Activated naive CD4-positive, alpha-beta T cell treated with anti-CD3 and anti-CD28 coated beads for 36 hours (primary cell): ENCODE measurements around the gene HIVEP2. TPM values are rescaled to one million over a fixed set of nuclear protein-coding genes. Genes with fewer than 3 reads are reported as not detected.
A peak's percentile ranks its signal among the peaks of the same experiment; 100 is the strongest.
"Not testable (repeated sequence)": the region's sequence is repeated elsewhere in the genome, so short reads cannot be mapped to it uniquely, and the experiment has no call there.

Experiments
- CTCF ChIA-PET: fragments of 350-600 bp; sonication (Branson Sonifier 250); formaldehyde crosslinking; loops from one replicate; lab custom pipeline; 2021; ENCODE audit warnings: antibody characterized with exemption; lab: Charles Lee
- DNase-seq: peaks from one replicate; pipeline ENCODE4 v3.0.0-alpha.2; 2020
- H3K27ac Mint-ChIP-seq: one replicate; pipeline ENCODE4 v1.8.0; 2021; ENCODE audit warnings: mild to moderate bottlenecking, mixed read lengths
- H3K27me3 Mint-ChIP-seq: one replicate; pipeline ENCODE4 v1.8.0; 2021; ENCODE audit warnings: low read depth, mixed read lengths
- H3K36me3 Mint-ChIP-seq: one replicate; pipeline ENCODE4 v1.8.0; 2021; ENCODE audit warnings: low read depth, mixed read lengths
- H3K4me1 Mint-ChIP-seq: one replicate; pipeline ENCODE4 v1.8.0; 2021; ENCODE audit warnings: low read depth, mixed read lengths
- H3K4me3 Mint-ChIP-seq: one replicate; pipeline ENCODE4 v1.8.0; 2021; ENCODE audit warnings: mild to moderate bottlenecking, moderate library complexity, mixed read lengths
- H3K9me3 Mint-ChIP-seq: one replicate; pipeline ENCODE4 v1.8.0; 2021; ENCODE audit warnings: mixed read lengths
- intact Hi-C: fragments of 100-400 bp; cut with micrococcal nuclease; formaldehyde crosslinking; loops from one replicate; pipeline ENCODE4 v1.15.1; 2023
- total RNA-seq, 2 experiments: library from RNA; stranded (reverse); gene quantifications; one replicate each; pipeline ENCODE4 v1.2.3, GENCODE V29; 2021

The HIVEP2 gene, protein sequence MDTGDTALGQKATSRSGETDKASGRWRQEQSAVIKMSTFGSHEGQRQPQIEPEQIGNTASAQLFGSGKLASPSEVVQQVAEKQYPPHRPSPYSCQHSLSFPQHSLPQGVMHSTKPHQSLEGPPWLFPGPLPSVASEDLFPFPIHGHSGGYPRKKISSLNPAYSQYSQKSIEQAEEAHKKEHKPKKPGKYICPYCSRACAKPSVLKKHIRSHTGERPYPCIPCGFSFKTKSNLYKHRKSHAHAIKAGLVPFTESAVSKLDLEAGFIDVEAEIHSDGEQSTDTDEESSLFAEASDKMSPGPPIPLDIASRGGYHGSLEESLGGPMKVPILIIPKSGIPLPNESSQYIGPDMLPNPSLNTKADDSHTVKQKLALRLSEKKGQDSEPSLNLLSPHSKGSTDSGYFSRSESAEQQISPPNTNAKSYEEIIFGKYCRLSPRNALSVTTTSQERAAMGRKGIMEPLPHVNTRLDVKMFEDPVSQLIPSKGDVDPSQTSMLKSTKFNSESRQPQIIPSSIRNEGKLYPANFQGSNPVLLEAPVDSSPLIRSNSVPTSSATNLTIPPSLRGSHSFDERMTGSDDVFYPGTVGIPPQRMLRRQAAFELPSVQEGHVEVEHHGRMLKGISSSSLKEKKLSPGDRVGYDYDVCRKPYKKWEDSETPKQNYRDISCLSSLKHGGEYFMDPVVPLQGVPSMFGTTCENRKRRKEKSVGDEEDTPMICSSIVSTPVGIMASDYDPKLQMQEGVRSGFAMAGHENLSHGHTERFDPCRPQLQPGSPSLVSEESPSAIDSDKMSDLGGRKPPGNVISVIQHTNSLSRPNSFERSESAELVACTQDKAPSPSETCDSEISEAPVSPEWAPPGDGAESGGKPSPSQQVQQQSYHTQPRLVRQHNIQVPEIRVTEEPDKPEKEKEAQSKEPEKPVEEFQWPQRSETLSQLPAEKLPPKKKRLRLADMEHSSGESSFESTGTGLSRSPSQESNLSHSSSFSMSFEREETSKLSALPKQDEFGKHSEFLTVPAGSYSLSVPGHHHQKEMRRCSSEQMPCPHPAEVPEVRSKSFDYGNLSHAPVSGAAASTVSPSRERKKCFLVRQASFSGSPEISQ (N-terminal part only)
- total RNA-seq: 10 to 100 TPM; 22.0 to 24.1 TPM

DNA sequence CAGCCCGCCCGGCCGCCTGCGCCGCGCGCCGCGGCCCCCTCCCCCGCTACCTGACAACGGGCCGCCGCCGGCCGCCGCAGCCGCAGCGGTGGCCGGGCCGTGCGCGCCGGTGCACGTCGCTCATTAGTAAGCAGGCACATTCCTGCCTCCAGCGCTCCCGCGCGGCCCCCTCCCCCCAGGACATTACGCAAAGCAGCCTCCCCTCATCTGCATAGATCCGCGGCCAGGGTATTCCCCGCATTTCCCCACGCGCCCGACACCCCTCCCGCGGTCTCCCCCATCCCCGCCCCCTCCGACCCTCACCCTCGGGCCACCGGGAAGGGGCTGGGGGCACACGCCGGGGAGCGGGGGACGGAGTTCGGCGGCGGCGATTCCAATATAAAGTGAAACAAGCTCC lies at the start of gene HIVEP2:
Gene HIVEP2 (minus strand): TSS at position 128 of the 397 bp plus-strand sequence. CDS start 170,438 bp downstream, outside the sequence.
- Mint-ChIP-seq H3K36me3 (peaks cover 7% of the 10 kb centered on the region), H3K4me3 (peak within 1 kb of the TSS; percentile 99), H3K27me3 (no peaks in the 10 kb centered on the region), H3K4me1 (peaks cover 41% of the 10 kb centered on the region), H3K27ac (peak within 1 kb of the TSS; percentile 99), H3K9me3 (no peaks in the 10 kb centered on the region)
- intact Hi-C loops: loop anchor here (1.0 to 10.0 kb wide), 7 partner anchors 123 to 1460 kb away; partner anchors contain the start of genes NMBR, STX11 and VTA1
- CTCF ChIA-PET: no interaction called here
- peak; percentile 96 for DNase-seq

DNA sequence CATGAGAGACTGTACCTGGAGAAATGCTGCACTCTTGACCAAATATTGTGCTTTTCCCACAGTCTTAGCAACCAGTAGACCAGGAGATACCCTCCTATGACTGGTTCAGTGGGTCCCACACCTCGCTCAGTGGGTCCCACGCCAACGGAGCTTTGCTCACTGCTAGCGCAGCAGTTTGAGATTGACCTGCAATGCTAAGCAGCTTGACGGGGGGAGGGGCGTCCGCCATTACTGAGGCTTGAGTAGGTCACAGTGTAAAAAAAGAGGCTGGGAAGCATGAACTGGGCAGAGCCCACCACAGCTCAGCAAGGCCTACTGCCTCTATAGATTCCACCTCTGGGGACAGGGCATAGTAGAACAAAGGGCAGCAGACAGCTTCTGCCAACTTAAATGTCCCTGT lies 49.0 kb upstream of the HIVEP2 start:
- Mint-ChIP-seq H3K27ac (no peak overlapping the region), H3K27me3 (no peaks in the 10 kb centered on the region), H3K4me1 (peaks cover 3% of the 10 kb centered on the region), H3K4me3 (no peak overlapping the region), H3K36me3 (peaks cover 3% of the 10 kb centered on the region), H3K9me3 (peaks cover 9% of the 10 kb centered on the region)
- intact Hi-C loops: no loop called here
- DNase-seq: no peak
- CTCF ChIA-PET: no interaction called here

DNA sequence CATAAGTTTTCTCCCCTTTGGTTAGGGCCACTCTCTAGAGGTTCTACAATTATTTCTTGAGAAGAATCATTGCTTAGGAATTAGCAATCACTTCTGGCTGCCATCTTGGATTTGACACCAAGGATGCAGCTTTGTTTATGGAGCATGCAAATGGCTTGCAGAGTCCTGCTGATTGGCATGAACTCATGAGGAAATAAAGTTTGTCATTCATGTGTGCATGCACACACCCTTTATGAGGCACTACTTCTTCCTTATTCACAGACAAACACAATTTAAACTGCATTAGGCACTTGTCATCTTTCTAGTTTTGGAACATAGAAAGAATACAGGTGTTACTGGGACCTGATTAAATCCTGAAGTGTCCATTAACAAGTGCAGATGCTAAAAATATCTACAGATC lies 42.5 kb upstream of the HIVEP2 start:
- DNase-seq: no peak
- Mint-ChIP-seq H3K4me3 (no peak overlapping the region), H3K27me3 (no peaks in the 10 kb centered on the region), H3K9me3 (no peaks in the 10 kb centered on the region), H3K27ac (no peak overlapping the region), H3K36me3 (no peaks in the 10 kb centered on the region), H3K4me1 (no peaks in the 10 kb centered on the region)
- CTCF ChIA-PET: interaction anchor here (1.0 to 1.3 kb wide), 2 partner anchors 11 to 39 kb away, joined by 3 to 5 read pairs; no protein-coding TSS in a partner anchor
- intact Hi-C loops: no loop called here

DNA sequence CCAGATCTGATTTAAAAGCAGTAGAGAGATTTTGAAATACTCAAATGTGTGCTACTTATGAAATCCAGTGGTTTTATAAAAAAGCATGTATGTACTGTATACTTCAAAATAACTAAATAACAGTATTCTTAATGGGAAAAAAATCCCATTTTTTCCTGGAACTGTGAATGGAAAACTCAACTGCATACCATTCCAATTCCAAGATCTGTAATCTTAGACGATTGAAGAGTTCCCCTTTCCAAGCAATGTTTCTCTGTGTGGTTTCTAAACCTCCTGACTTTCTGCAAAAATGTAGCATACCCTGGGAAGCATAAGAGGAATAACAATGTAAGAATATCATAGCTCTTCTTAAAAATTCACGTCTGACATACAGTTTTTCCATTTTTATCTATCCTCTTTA lies 40.3 kb upstream of the HIVEP2 start:
- Mint-ChIP-seq H3K4me3 (no peak overlapping the region), H3K9me3 (peaks cover 18% of the 10 kb centered on the region), H3K27ac (no peak overlapping the region), H3K27me3 (no peaks in the 10 kb centered on the region), H3K36me3 (peaks cover 10% of the 10 kb centered on the region), H3K4me1 (no peaks in the 10 kb centered on the region)
- CTCF ChIA-PET: interaction anchor here (0.5 kb wide), 1 partner anchor 274 kb away, joined by 3 read pairs; no protein-coding TSS in a partner anchor
- DNase-seq: no peak
- intact Hi-C loops: no loop called here

DNA sequence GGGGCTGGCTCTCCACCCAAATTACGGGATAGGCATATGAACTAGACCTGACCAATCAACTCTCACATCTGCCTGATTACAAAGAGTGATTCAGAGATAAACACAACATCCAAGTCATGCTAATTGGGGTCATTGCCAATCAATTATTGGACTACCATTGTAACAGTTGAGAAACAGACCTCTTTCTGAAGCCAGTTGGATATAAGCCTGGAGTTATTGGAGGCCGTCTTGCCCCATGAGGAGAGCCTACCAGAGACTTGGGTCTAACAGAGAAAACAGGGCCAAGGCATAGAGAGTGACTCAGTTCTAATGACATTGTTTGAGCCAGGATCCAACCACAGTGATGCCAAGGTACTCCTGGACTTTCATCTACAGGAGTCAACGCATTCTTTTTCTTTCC lies 39.4 kb upstream of the HIVEP2 start:
- intact Hi-C loops: no loop called here
- CTCF ChIA-PET: no interaction called here
- Mint-ChIP-seq H3K27me3 (no peaks in the 10 kb centered on the region), H3K4me3 (no peak overlapping the region), H3K9me3 (peaks cover 25% of the 10 kb centered on the region), H3K27ac (no peak overlapping the region), H3K36me3 (peaks cover 10% of the 10 kb centered on the region), H3K4me1 (no peaks in the 10 kb centered on the region)
- DNase-seq: no peak

DNA sequence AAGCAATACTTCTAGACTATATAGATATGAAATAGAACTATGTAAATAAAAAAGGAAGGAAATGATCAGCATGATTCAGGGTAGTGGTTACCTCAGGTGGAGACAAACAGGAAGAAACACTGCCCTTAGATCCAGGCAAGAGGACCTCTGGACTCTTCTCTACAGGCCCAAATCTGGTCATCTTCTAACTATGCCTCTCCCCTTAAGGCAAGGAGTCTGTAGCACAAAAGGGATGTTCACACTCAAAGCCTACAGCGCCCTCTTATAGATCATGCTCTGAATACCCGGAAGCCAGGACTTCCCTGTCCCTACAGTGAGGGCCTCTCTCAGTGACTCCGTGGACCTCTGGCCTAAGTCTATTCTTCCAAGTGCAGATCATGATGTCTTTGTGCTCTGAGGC lies 30.4 kb upstream of the HIVEP2 start:
- intact Hi-C loops: no loop called here
- H3K27me3 Mint-ChIP-seq: no peaks in the 10 kb centered on the region

DNA sequence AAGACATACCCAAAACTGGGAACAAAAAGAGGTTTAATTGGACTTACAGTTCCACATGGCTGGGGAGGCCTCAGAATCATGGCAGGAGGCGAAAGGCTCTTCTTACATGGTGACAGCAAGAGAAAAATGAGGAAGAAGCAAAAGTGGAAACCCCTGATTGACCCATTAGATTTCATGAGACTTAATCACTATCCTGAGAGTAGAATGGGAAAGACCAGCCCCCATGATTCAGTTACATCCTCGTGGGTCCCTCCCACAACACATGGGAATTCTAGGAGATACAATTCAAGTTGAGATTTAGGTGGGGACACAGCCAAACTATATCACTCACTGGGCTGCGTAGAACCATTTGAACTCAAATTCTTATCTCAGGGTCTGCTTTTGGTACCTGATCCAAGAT lies 26.0 kb upstream of the HIVEP2 start:
- intact Hi-C loops, H3K27me3 Mint-ChIP-seq, H3K4me3 Mint-ChIP-seq, H3K36me3 Mint-ChIP-seq, DNase-seq, H3K4me1 Mint-ChIP-seq, H3K27ac Mint-ChIP-seq, H3K9me3 Mint-ChIP-seq: not testable (repeated sequence)
- CTCF ChIA-PET: interaction anchor here (0.7 kb wide), 1 partner anchor 390 kb away, joined by 3 read pairs; no protein-coding TSS in a partner anchor

More for the DNA sequence above, 30.4 kb upstream of the HIVEP2 start:
- H3K9me3 Mint-ChIP-seq: peaks cover 13% of the 10 kb centered on the region
- CTCF ChIA-PET: interaction anchor here (1.2 kb wide), 1 partner anchor 283 kb away, joined by 4 read pairs; no protein-coding TSS in a partner anchor
- no peak for DNase-seq
- no peak overlapping the region for H3K27ac Mint-ChIP-seq
- peaks cover 2% of the 10 kb centered on the region for H3K4me1 Mint-ChIP-seq
- no peak overlapping the region for H3K4me3 Mint-ChIP-seq
- H3K36me3 Mint-ChIP-seq: no peaks in the 10 kb centered on the region

DNA sequence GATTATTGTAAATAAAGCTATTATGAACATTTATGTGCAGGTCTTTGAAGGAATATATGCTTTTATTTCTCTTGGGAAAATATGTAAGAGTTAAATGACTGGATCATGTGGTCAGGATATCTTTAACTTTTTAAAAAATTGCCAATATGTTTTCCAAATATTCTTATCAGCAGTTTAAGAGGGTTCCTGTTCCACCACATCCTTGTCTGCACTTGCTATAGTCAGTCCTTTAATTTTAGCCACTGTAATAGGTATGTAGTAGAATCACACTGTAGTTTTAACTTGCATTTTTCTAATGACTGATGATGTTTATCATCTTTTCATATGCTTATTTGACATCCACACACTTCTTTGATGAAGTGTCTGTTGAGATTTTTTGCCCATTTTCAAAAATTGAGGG lies 23.6 kb upstream of the HIVEP2 start:
- H3K9me3 Mint-ChIP-seq: no peaks in the 10 kb centered on the region
- H3K36me3 Mint-ChIP-seq: no peaks in the 10 kb centered on the region
- no peak overlapping the region for H3K27ac Mint-ChIP-seq
- DNase-seq: no peak
- H3K4me1 Mint-ChIP-seq: peaks cover 3% of the 10 kb centered on the region
- H3K27me3 Mint-ChIP-seq: no peaks in the 10 kb centered on the region
- CTCF ChIA-PET: interaction anchor here (2.4 kb wide), 1 partner anchor 11 kb away, joined by 6 read pairs; no protein-coding TSS in a partner anchor
- no peak overlapping the region for H3K4me3 Mint-ChIP-seq
- intact Hi-C loops: no loop called here

DNA sequence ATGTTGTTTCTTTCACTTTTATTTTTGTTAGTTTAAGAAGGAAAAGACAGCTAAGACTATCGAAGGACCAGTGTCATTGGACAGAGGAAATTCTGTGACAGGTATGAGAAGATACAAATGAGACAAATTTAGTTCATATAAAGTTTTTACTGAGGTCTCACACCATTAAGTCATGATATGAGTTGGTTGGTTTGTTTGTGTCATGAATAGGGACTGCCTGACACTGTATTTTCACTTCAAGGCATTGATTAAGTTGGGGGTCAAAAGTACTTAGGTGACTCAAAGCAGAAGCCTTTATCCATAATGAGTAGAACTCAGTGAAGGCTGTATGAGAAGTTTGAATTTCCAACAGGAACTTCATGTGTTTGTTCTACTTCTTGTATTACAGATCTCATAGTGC lies 21.3 kb upstream of the HIVEP2 start:
- Mint-ChIP-seq H3K27ac (no peak overlapping the region), H3K4me1 (peaks cover 3% of the 10 kb centered on the region), H3K36me3 (no peaks in the 10 kb centered on the region), H3K4me3 (no peak overlapping the region), H3K9me3 (peaks cover under 1% of the 10 kb centered on the region), H3K27me3 (no peaks in the 10 kb centered on the region)
- DNase-seq: no peak
- intact Hi-C loops: no loop called here
- CTCF ChIA-PET: interaction anchor here (1.0 to 2.4 kb wide), 2 partner anchors 8 to 60 kb away, joined by 3 to 6 read pairs; no protein-coding TSS in a partner anchor

DNA sequence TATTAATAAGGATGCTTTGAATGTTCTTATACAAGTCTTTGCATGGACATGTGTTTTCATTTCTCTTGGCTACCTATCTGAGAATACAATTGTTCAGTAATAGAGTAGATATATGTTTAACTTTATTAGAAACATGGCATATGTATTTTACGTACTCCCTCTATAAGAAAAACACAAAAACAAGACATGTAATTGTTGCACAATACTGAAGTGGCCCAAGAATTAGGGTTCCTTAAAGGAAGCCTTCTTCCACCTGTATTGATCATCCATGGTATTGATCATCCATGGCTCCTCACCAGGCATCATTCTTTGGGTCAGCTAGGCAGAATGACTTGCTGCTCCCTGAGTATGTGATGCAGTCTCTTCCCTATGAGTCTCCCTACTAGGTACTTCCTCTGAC lies 20.2 kb upstream of the HIVEP2 start:
- Mint-ChIP-seq H3K4me1 (peaks cover 3% of the 10 kb centered on the region), H3K4me3 (no peak overlapping the region), H3K36me3 (peaks cover 5% of the 10 kb centered on the region), H3K27ac (no peak overlapping the region), H3K27me3 (no peaks in the 10 kb centered on the region), H3K9me3 (peaks cover 7% of the 10 kb centered on the region)
- CTCF ChIA-PET: no interaction called here
- intact Hi-C loops: no loop called here
- no peak for DNase-seq

DNA sequence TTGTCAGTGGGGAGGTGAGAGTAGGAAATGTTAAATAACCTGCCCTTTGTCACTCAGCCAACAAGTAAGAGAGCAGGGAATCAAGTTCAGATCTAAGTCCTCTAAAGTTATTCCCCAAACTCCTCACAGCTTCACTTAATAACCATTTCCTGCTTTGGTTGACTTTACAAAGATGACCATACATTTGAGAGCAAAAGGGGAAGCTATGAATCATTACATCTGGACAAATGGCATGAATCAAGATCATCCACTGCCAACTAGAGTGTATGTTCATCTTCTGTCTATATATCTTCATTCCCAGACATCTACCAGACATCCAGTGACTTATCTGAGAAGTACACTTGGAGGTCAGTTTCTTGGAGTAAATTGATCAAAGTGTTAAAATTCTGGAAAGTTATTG lies 15.1 kb upstream of the HIVEP2 start:
- Mint-ChIP-seq H3K4me3 (no peak overlapping the region), H3K4me1 (no peaks in the 10 kb centered on the region), H3K27me3 (no peaks in the 10 kb centered on the region), H3K9me3 (peaks cover 7% of the 10 kb centered on the region), H3K36me3 (peaks cover 12% of the 10 kb centered on the region), H3K27ac (no peak overlapping the region)
- CTCF ChIA-PET: no interaction called here
- DNase-seq: no peak
- intact Hi-C loops: no loop called here

DNA sequence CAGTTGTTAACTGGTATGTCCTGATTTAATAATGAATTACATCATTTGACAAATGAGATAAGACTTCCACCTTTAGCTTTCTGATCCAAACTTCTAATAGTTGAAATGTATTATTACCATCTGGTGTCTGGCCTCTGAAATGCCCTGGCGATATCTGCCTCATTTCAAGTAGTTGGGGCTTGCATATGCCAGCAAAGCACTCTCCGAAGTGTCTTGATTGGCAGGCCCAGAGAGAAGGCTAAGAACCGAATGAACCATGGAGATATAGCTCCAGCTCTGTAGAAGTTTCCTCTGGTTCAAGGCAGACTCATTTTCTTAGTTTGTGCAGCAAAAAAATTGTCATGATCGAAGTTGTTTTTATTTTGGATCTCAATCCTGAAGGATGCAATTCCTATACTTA lies 13.4 kb upstream of the HIVEP2 start:
- DNase-seq: no peak
- CTCF ChIA-PET: interaction anchor here (0.6 to 1.8 kb wide), 5 partner anchors 9 to 388 kb away, joined by 3 to 6 read pairs (median 3); no protein-coding TSS in a partner anchor
- intact Hi-C loops: no loop called here
- no peaks in the 10 kb centered on the region for H3K27me3 Mint-ChIP-seq
- peaks cover 2% of the 10 kb centered on the region for H3K4me1 Mint-ChIP-seq
- no peak overlapping the region for H3K27ac Mint-ChIP-seq
- no peak overlapping the region for H3K4me3 Mint-ChIP-seq
- peaks cover 7% of the 10 kb centered on the region for H3K9me3 Mint-ChIP-seq
- peaks cover 12% of the 10 kb centered on the region for H3K36me3 Mint-ChIP-seq
